ENCODE measurements around the gene CLEC4D. TPM values are rescaled to one million over a fixed set of nuclear protein-coding genes. Genes with fewer than 3 reads are reported as not detected.
A peak's percentile ranks its signal among the peaks of the same experiment; 100 is the strongest.
"Not testable (repeated sequence)": the region's sequence is repeated elsewhere in the genome, so short reads cannot be mapped to it uniquely, and the experiment has no call there.

CLEC4D gene
- total RNA-seq, 2 donors from 2014 or later: not detected

- no peaks in the 10 kb centered on the region for H3K9me3 Mint-ChIP-seq
- ATAC-seq (replicated peaks in 1 of 2): no peak
- no peak overlapping the region for H3K4me3 Mint-ChIP-seq
- H3K27ac Mint-ChIP-seq: no peak overlapping the region
- DNase-seq: no peak
- peaks cover 24% of the 10 kb centered on the region for H3K27me3 Mint-ChIP-seq (ENCODE audit: low read depth)
- no peaks in the 10 kb centered on the region for H3K4me1 Mint-ChIP-seq (ENCODE audit: low read depth)
- H3K36me3 Mint-ChIP-seq (ENCODE audit: insufficient read depth in 2 of 2): no peaks in the 10 kb centered on the region
These were observed 34.3 kb downstream of the CLEC4D start for GRCh38 chr12:8547645-8548044.

- Mint-ChIP-seq H3K4me3 (no peak overlapping the region), H3K4me1 (ENCODE audit: low read depth) (no peaks in the 10 kb centered on the region), H3K9me3 (no peaks in the 10 kb centered on the region), H3K27ac (no peak overlapping the region), H3K27me3 (ENCODE audit: low read depth) (peaks cover 24% of the 10 kb centered on the region), H3K36me3 (ENCODE audit: insufficient read depth in 2 of 2) (no peaks in the 10 kb centered on the region)
- DNase-seq (no peak), ATAC-seq (replicated peaks in 1 of 2) (peak in 1 of 2 donors; percentile 33)
These were observed 34.9 kb downstream of the CLEC4D start for GRCh38 chr12:8548192-8548591.

GRCh38 chr12:8549381-8549780 lies 36.1 kb downstream of the CLEC4D start:
- no peaks in the 10 kb centered on the region for H3K4me1 Mint-ChIP-seq (ENCODE audit: low read depth)
- DNase-seq: no peak
- no peak for ATAC-seq (replicated peaks in 1 of 2)
- no peaks in the 10 kb centered on the region for H3K9me3 Mint-ChIP-seq
- H3K4me3 Mint-ChIP-seq: no peak overlapping the region
- H3K36me3 Mint-ChIP-seq (ENCODE audit: insufficient read depth in 2 of 2): no peaks in the 10 kb centered on the region
- H3K27me3 Mint-ChIP-seq (ENCODE audit: low read depth): peaks cover 24% of the 10 kb centered on the region
- H3K27ac Mint-ChIP-seq: no peak overlapping the region

GRCh38 chr12:8553088-8553627 lies 39.9 kb downstream of the CLEC4D start:
- Mint-ChIP-seq H3K4me3 (no peak overlapping the region), H3K9me3 (no peaks in the 10 kb centered on the region), H3K27me3 (ENCODE audit: low read depth) (peaks cover 13% of the 10 kb centered on the region), H3K4me1 (ENCODE audit: low read depth) (peaks cover 6% of the 10 kb centered on the region), H3K27ac (no peak overlapping the region), H3K36me3 (ENCODE audit: insufficient read depth in 2 of 2) (no peaks in the 10 kb centered on the region)
- ATAC-seq (replicated peaks in 1 of 2): no peak
- no peak for DNase-seq

GRCh38 chr12:8554451-8555195 lies 41.3 kb downstream of the CLEC4D start:
- Mint-ChIP-seq H3K27ac (no peak overlapping the region), H3K36me3 (ENCODE audit: insufficient read depth in 2 of 2) (no peaks in the 10 kb centered on the region)

GRCh38 chr12:8556531-8557097 lies 43.3 kb downstream of the CLEC4D start:
- Mint-ChIP-seq H3K36me3 (ENCODE audit: insufficient read depth in 2 of 2) (no peaks in the 10 kb centered on the region), H3K27me3 (ENCODE audit: low read depth) (peaks cover 7% of the 10 kb centered on the region), H3K4me1 (ENCODE audit: low read depth) (peaks cover 6% of the 10 kb centered on the region), H3K27ac (peak overlapping the region; percentile 12), H3K9me3 (no peaks in the 10 kb centered on the region), H3K4me3 (no peak overlapping the region)
- ATAC-seq (replicated peaks in 1 of 2): peak; percentile 53 to 76
- peak in 1 of 2 donors; percentile 4 for DNase-seq

More at GRCh38 chr12:8554451-8555195, 41.3 kb downstream of the CLEC4D start:
- DNase-seq (no peak), ATAC-seq (replicated peaks in 1 of 2) (no peak)
- Mint-ChIP-seq H3K4me3 (no peak overlapping the region), H3K4me1 (ENCODE audit: low read depth) (peaks cover 6% of the 10 kb centered on the region), H3K9me3 (no peaks in the 10 kb centered on the region), H3K27me3 (ENCODE audit: low read depth) (peaks cover 8% of the 10 kb centered on the region)

GRCh38 chr12:8559676-8560075 lies 46.4 kb downstream of the CLEC4D start:
- no peak for ATAC-seq (replicated peaks in 1 of 2)

GRCh38 chr12:8561011-8561410 lies 47.7 kb downstream of the CLEC4D start:
- H3K4me3 Mint-ChIP-seq: no peak overlapping the region
- peaks cover 6% of the 10 kb centered on the region for H3K4me1 Mint-ChIP-seq (ENCODE audit: low read depth)
- H3K27me3 Mint-ChIP-seq (ENCODE audit: low read depth): no peaks in the 10 kb centered on the region
- ATAC-seq (replicated peaks in 1 of 2) (no peak), DNase-seq (no peak)
- no peak overlapping the region for H3K27ac Mint-ChIP-seq
- H3K36me3 Mint-ChIP-seq (ENCODE audit: insufficient read depth in 2 of 2): peaks cover 0 to 2% of the 10 kb centered on the region in 2 donors
- H3K9me3 Mint-ChIP-seq: peaks cover 0 to 2% of the 10 kb centered on the region in 2 donors

More at GRCh38 chr12:8559676-8560075, 46.4 kb downstream of the CLEC4D start:
- H3K27ac Mint-ChIP-seq: no peak overlapping the region
- no peak overlapping the region for H3K4me3 Mint-ChIP-seq
- peaks cover 6% of the 10 kb centered on the region for H3K4me1 Mint-ChIP-seq (ENCODE audit: low read depth)
- peaks cover 0 to 2% of the 10 kb centered on the region in 2 donors for H3K36me3 Mint-ChIP-seq (ENCODE audit: insufficient read depth in 2 of 2)
- H3K9me3 Mint-ChIP-seq: peaks cover 0 to 2% of the 10 kb centered on the region in 2 donors
- H3K27me3 Mint-ChIP-seq (ENCODE audit: low read depth): no peaks in the 10 kb centered on the region
- DNase-seq: no peak

- no peak for DNase-seq
- ATAC-seq (replicated peaks in 1 of 2): no peak
- peaks cover 0 to 4% of the 10 kb centered on the region in 2 donors for H3K9me3 Mint-ChIP-seq
- H3K4me3 Mint-ChIP-seq: no peak overlapping the region
- H3K36me3 Mint-ChIP-seq (ENCODE audit: insufficient read depth in 2 of 2): peaks cover 0 to 2% of the 10 kb centered on the region in 2 donors
- no peaks in the 10 kb centered on the region for H3K27me3 Mint-ChIP-seq (ENCODE audit: low read depth)
- H3K4me1 Mint-ChIP-seq (ENCODE audit: low read depth): no peaks in the 10 kb centered on the region
- H3K27ac Mint-ChIP-seq: no peak overlapping the region
These were observed 49.0 kb downstream of the CLEC4D start for GRCh38 chr12:8562310-8562709.

GRCh38 chr12:8563356-8563755 lies 50.1 kb downstream of the CLEC4D start:
- Mint-ChIP-seq H3K36me3 (ENCODE audit: insufficient read depth in 2 of 2) (peaks cover 0 to 2% of the 10 kb centered on the region in 2 donors), H3K4me3 (no peak overlapping the region), H3K27me3 (ENCODE audit: low read depth) (no peaks in the 10 kb centered on the region), H3K9me3 (peaks cover 0 to 4% of the 10 kb centered on the region in 2 donors), H3K4me1 (ENCODE audit: low read depth) (no peaks in the 10 kb centered on the region), H3K27ac (no peak overlapping the region)
- no peak for DNase-seq
- ATAC-seq (replicated peaks in 1 of 2): no peak

GRCh38 chr12:8564656-8565055 lies 51.4 kb downstream of the CLEC4D start:
- H3K27ac Mint-ChIP-seq: no peak overlapping the region
- peaks cover 0 to 2% of the 10 kb centered on the region in 2 donors for H3K36me3 Mint-ChIP-seq (ENCODE audit: insufficient read depth in 2 of 2)
- no peak for ATAC-seq (replicated peaks in 1 of 2)
- H3K9me3 Mint-ChIP-seq: peaks cover 0 to 6% of the 10 kb centered on the region in 2 donors
- H3K4me1 Mint-ChIP-seq (ENCODE audit: low read depth): no peaks in the 10 kb centered on the region
- no peak for DNase-seq
- H3K27me3 Mint-ChIP-seq (ENCODE audit: low read depth): no peaks in the 10 kb centered on the region
- H3K4me3 Mint-ChIP-seq: no peak overlapping the region

- not testable (repeated sequence) for H3K36me3 Mint-ChIP-seq (ENCODE audit: insufficient read depth in 2 of 2); ATAC-seq (replicated peaks in 1 of 2); DNase-seq; H3K27ac Mint-ChIP-seq; H3K27me3 Mint-ChIP-seq (ENCODE audit: low read depth); H3K4me1 Mint-ChIP-seq (ENCODE audit: low read depth); H3K9me3 Mint-ChIP-seq; H3K4me3 Mint-ChIP-seq
These were observed 52.7 kb downstream of the CLEC4D start for GRCh38 chr12:8566052-8566451.

- H3K27me3 Mint-ChIP-seq (ENCODE audit: low read depth): no peaks in the 10 kb centered on the region
- H3K9me3 Mint-ChIP-seq: peaks cover 0 to 6% of the 10 kb centered on the region in 2 donors
- no peak overlapping the region for H3K4me3 Mint-ChIP-seq
- ATAC-seq (replicated peaks in 1 of 2) (no peak), DNase-seq (no peak)
- H3K36me3 Mint-ChIP-seq (ENCODE audit: insufficient read depth in 2 of 2): peaks cover 0 to 2% of the 10 kb centered on the region in 2 donors
- no peaks in the 10 kb centered on the region for H3K4me1 Mint-ChIP-seq (ENCODE audit: low read depth)
- no peak overlapping the region for H3K27ac Mint-ChIP-seq
These were observed 53.2 kb downstream of the CLEC4D start for GRCh38 chr12:8566525-8566924.

All from activated T-cell treated with anti-CD3 and anti-CD28 coated beads, Interleukin-2, amount 50 U/mL, for 72 hours (primary cell).